ENCODE data around the gene WBP4. TPM values are rescaled to one million over a fixed set of nuclear protein-coding genes. Genes with fewer than 3 reads are reported as not detected.

Gene WBP4
- total and polyA plus RNA-seq, 2 of the 13 experiments (the other 11 are each of a cell fraction or from before 2014, with no cell fraction given), result 6.7 to 11.7 TPM

GRCh38 chr13:41060724-41061074, 610 bp upstream of the WBP4 start:
- no TSS peak for BruUV-seq (replicated peaks)
- Histone ChIP-seq H3K9ac (ENCODE audit: insufficient read depth, low read depth, low read length) (peak overlapping the region; percentile 93), H3K36me3 (replicated peaks in 1 of 2; ENCODE audit: control insufficient read depth in 1 of 2, insufficient read depth in 2 of 2, low read length in 2 of 2) (peaks cover 0 to 6% of the 10 kb centered on the region in 2 experiments), H3K27me3 (ENCODE audit: control insufficient read depth in 1 of 2, insufficient read depth in 2 of 2, low read length in 2 of 2) (no peaks in the 10 kb centered on the region; a peak in 1 of 5 replicates), H2AFZ (ENCODE audit: low read length) (no peak overlapping the region), H3K4me1 (ENCODE audit: insufficient read depth, low read length) (peaks cover 58% of the 10 kb centered on the region), H4K20me1 (ENCODE audit: insufficient read depth, low read length) (peaks cover 31% of the 10 kb centered on the region), H3K79me2 (ENCODE audit: insufficient read depth, low read length) (peaks cover 81% of the 10 kb centered on the region), H3K9me3 (ENCODE audit: low read length) (no peaks in the 10 kb centered on the region), H3K27ac (ENCODE audit: extremely low read length, insufficient read depth, low read length) (peak overlapping the region; percentile 98), H3K4me2 (ENCODE audit: low read depth, low read length) (peak overlapping the region; percentile 86), H3K4me3 (replicated peaks in 1 of 3; ENCODE audit: insufficient read depth in 1 of 3, low read depth in 2 of 3, low read length in 3 of 3) (peak overlapping the region; percentile 84 to 96 (median 90))
- FAIRE-seq (no peak), ATAC-seq (peak; percentile 57), DNase-seq (ENCODE audit: low spot score) (peak; percentile 56)
- WGBS (ENCODE audit: low lambda C conversion rate), result 4% methylated on average over 11 of the region's 35 CpGs
- intact Hi-C loops (cut with micrococcal nuclease; ENCODE audit: unreplicated experiment) (loop anchor here (1.0 to 5.0 kb wide), 5 partner anchors 56 to 273 kb away; partner anchors contain the start of genes KBTBD6, NAA16 and SLC25A15), in situ Hi-C loops (cut with HindIII; ENCODE audit: extremely low pct_ligation_motif_present, low pct_unique_long_range_greater_than_20kb) (loop anchor here (10.0 kb wide), 1 partner anchor 134 kb away; the partner anchor contains the start of gene KBTBD7)
- ChIA-PET POLR2A (interaction anchor here (0.6 to 2.7 kb wide), 20 partner anchors 11 to 592 kb away, joined by 3 to 35 read pairs (median 5); partner anchors contain the start of genes ELF1, KBTBD7 and SLC25A15), CTCF (ENCODE audit: low intra/inter-chr PET ratio, low total read pairs) (no interaction called here)
- TF ChIP-seq CAMTA2 (CRISPR knock-in tag; IDR thresholded peaks at IDR 0.05; ENCODE audit: borderline replicate concordance) (no peak), MYPOP (CRISPR knock-in tag; IDR thresholded peaks at IDR 0.05) (no peak), AKAP8 (CRISPR knock-in tag; IDR thresholded peaks at IDR 0.05) (0 out of 2 replicates have a peak, but pooled peaks have one; percentile 3), ZNF281 (CRISPR knock-in tag; IDR thresholded peaks at IDR 0.05; ENCODE audit: borderline replicate concordance) (0 out of 2 replicates have a peak, but pooled peaks have one; percentile 2), MAF1 (CRISPR knock-in tag; IDR thresholded peaks at IDR 0.05; ENCODE audit: borderline replicate concordance) (0 out of 2 replicates have a peak, but pooled peaks have one; percentile 43), RBFOX2 (IDR thresholded peaks at IDR 0.05; ENCODE audit: low read depth, low read length) (peak; percentile 76), BRD4 (CRISPR knock-in tag; IDR thresholded peaks at IDR 0.05) (0 out of 2 replicates have a peak, but pooled peaks have one; percentile 23), PRMT3 (CRISPR knock-in tag; IDR thresholded peaks at IDR 0.05; ENCODE audit: borderline replicate concordance, low read depth) (0 out of 2 replicates have a peak, but pooled peaks have one; percentile 17), KAT8 (CRISPR knock-in tag; IDR thresholded peaks at IDR 0.05) (0 out of 2 replicates have a peak, but pooled peaks have one; percentile 7), ADNP (CRISPR knock-in tag; IDR thresholded peaks at IDR 0.05) (peak; percentile 25; the same call in 1 of the 2 replicates), HNRNPL (IDR thresholded peaks at IDR 0.05; ENCODE audit: low read depth, low read length) (0 out of 2 replicates have a peak, but pooled peaks have one; percentile 8)
- TF ChIP-seq, protein P1, sequence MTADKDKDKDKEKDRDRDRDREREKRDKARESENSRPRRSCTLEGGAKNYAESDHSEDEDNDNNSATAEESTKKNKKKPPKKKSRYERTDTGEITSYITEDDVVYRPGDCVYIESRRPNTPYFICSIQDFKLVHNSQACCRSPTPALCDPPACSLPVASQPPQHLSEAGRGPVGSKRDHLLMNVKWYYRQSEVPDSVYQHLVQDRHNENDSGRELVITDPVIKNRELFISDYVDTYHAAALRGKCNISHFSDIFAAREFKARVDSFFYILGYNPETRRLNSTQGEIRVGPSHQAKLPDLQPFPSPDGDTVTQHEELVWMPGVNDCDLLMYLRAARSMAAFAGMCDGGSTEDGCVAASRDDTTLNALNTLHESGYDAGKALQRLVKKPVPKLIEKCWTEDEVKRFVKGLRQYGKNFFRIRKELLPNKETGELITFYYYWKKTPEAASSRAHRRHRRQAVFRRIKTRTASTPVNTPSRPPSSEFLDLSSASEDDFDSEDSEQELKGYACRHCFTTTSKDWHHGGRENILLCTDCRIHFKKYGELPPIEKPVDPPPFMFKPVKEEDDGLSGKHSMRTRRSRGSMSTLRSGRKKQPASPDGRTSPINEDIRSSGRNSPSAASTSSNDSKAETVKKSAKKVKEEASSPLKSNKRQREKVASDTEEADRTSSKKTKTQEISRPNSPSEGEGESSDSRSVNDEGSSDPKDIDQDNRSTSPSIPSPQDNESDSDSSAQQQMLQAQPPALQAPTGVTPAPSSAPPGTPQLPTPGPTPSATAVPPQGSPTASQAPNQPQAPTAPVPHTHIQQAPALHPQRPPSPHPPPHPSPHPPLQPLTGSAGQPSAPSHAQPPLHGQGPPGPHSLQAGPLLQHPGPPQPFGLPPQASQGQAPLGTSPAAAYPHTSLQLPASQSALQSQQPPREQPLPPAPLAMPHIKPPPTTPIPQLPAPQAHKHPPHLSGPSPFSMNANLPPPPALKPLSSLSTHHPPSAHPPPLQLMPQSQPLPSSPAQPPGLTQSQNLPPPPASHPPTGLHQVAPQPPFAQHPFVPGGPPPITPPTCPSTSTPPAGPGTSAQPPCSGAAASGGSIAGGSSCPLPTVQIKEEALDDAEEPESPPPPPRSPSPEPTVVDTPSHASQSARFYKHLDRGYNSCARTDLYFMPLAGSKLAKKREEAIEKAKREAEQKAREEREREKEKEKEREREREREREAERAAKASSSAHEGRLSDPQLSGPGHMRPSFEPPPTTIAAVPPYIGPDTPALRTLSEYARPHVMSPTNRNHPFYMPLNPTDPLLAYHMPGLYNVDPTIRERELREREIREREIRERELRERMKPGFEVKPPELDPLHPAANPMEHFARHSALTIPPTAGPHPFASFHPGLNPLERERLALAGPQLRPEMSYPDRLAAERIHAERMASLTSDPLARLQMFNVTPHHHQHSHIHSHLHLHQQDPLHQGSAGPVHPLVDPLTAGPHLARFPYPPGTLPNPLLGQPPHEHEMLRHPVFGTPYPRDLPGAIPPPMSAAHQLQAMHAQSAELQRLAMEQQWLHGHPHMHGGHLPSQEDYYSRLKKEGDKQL (CRISPR knock-in tag; IDR thresholded peaks at IDR 0.05; ENCODE audit: low read depth), result peak; percentile 6; the same call in 1 of the 2 replicates

All from HepG2 (cell line).